Stimulated activated CD4-positive, alpha-beta T cell treated with anti-CD3 and anti-CD28 coated beads, Interleukin-4, amount 100 ng/mL, for 48 hours (primary cell): ENCODE measurements around the gene PET117.
"Not testable (repeated sequence)": the region's sequence is repeated elsewhere in the genome, so short reads cannot be mapped to it uniquely, and the experiment has no call there.

Experiments
- DNase-seq, 2 donors: peaks; one replicate each; pipeline ENCODE4 v3.0.0-alpha.2; 2020; ENCODE audit warnings: low read depth in 2 of 2

The PET117 gene, protein sequence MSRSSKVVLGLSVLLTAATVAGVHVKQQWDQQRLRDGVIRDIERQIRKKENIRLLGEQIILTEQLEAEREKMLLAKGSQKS

DNA sequence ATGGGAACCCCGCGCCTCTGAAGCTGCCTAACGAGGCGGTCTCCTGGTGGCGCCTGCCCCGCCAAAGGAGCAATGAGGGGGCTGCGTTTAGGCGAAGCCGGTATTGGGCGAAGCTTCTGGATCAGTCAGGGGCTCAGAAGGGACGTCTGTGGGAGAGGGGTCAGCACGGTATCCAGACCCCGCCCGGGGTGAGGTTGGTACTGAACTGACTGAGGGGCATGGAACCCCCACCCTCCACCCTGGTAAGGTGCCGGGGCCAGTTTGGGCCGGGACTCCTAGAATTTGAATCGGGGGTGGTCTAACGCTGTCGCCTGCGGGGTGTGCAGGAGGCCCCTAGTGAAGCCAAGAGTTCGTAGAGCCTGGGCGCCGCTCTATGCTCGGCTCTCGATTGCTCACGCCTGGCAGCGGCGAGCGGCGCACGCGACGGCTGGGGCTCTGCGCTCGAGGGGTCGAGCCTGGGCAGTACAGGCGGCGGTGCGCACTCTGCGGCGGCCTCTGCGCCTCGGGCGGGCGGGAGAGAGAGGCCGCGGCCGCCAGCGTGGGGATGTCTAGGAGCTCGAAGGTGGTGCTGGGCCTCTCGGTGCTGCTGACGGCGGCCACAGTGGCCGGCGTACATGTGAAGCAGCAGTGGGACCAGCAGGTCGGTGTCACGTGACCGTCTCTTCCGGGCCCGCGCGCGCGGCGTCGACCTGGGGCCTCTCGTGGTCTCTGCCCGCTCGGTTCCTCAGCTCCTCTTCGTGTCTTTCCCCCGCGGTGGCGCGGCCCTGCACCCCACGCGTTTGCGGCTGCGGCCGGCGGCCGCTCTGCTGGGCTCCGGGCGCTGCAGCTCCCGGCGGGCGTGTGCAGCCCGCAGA is at the start of gene PET117, which contains the start of gene KAT14:
Gene PET117, plus strand, starts transcription at position 452 of the 854 bp plus-strand sequence. Its CDS starts 93 bp downstream, at position 545.
Gene KAT14, plus strand, starts transcription at position 452 of the 854 bp plus-strand sequence. CDS start 4,798 bp downstream, outside the sequence.
- DNase-seq: peak; percentile 87 to 89

DNA sequence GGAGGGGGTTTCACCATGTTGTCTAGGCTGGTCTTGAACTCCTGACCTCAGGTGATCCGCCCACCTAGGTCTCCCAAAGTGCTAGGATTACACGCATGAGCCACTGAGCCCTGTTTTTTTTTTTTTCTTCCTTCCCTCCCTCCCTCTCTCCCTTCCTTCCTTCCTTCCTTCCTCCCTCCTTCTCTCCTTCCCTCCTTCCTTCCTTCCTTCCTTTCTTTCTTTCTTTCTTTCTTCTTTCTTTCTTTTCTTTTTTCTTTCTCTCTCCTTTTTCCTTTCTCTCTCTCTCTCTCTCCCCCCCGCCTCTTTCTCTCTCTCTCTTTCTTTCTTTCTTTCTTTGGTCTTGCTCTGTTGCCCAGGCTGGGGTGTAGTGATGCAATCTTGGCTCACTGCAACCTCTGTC is 49.4 kb upstream of the PET117 start:
- not testable (repeated sequence) for DNase-seq

DNA sequence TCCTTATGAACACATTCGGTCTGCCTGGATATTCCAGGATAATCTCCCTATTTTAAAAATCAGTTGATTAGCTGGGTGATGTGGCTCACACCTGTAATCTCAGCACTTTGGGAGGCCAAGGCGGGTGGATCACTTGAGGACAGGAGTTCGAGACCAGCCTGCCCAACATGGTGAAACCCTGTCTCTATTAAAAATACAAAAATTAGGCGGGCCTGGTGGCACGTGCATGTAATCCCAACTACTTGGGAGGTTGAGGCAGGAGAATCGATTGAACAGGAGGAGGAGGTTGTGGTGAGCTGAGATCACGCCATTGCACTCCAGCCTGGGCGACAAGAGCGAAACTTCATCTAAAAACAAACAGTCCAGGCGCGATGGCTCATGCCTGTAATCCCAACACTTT is 48.8 kb upstream of the PET117 start:
- not testable (repeated sequence) for DNase-seq

DNA sequence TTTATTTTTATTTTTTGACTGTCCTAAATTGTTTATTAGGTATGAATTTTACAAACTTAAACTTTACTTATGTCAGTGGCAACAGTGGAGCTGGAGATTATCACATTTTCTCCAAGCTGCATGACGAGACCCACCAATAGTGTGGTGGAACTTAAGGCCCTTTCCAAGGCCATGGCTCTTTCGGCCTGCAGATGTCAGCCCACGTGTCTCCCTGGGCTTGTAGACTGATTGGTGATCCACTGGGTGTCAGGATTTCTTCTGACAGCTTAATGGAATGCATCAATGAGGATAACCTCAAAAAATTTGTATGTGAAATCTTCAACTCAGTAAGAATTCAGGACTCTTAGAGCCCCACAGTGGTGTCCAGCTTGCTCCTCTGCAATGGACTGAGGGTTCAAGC is 47.6 kb upstream of the PET117 start:
- DNase-seq: no peak

DNA sequence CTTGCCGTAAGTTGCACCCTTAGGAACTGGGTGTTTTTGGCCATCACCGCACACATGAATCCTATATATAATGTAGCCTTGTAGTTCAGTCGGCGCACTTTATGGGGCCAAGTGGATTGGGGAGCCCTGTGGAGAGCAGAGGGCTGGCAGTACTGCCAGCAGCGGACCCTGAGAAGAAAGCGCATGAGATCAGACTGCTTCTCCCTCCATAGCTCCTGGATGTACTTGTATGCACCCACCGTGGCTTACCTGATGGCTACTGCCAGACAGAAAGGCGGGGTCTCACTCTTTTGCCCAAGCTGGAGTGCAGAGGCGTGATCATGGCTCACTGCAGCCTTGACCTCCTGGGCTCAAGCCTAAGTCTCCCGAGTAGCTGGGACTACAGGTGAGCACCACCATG is 47.2 kb upstream of the PET117 start:
- no peak for DNase-seq

DNA sequence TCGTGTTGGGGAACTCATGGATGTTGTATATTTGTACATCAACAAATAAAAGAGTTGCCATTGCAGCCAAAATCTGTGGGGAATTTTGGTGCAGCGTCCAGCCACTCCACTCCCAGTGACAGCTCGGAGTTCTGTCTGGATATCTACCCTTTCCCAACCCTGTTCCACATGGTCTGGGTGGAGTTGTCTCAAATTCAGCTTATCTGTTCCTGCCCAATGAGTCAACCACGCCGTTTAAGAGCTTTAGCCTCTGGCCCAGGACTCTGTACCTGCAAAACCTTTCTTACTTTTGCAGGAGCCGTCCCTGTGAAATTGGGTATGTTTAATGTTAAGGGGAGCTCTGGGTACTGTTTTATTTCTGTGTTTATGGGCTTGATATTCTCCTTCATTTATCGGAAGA is 46.0 kb upstream of the PET117 start:
- no peak for DNase-seq

DNA sequence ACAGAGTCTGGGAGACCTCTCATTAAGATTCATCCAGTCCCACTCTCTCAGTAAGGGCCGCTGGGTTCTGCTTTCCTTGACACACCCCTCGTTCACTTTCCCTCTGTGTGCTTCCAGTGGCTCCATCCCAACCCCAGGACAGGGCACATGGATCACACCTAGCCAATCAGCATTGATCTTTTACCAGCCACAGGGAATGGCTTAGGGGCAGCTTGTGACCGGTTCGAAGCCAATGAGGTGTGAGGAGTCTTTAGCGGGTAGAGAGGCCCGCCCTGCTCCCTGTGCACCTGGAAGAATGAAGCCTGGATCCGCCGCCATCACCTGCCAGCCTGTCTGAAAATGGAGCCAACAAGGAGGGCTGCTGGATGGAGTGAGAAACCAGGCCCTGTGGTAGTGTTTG is 44.8 kb upstream of the PET117 start:
- DNase-seq: no peak

DNA sequence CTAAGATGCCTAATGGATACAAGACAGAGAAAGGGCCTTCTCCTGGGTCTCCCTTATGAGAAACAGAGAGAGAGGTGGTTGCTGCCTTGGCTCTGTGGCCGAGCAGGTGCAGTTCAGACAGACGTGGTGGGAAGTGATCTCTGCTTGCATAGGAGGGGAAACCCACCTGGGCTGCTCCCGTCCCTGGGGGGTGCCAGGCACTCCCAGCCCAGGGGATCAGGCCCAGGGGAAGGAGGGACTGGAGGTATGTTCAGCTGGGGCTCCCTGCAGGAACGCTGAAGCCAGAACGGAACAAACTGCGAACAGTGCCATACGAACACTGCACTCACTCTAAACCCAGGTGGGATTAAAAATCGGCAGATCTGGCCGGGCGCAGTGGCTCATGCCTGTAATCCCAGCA is 44.3 kb upstream of the PET117 start:
- no peak for DNase-seq

DNA sequence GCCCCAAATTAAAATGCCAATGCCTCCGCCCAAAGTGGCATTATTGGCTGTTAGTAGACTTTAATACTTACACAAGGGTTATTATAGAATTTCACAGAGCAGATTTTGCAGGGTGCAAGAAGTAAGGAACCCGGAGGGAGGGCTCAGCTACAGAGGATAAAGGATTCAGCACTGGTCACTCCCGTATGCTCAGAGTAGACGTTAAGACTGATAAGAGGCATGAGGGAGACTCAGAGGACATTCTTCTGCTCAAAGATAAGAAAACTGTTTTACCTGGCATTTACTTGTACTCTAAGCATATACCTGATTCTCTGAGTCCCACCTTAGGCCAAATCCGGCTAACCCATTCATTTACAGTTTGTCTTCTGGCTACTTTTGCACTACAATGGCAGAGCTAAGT is 43.5 kb upstream of the PET117 start:
- no peak for DNase-seq

DNA sequence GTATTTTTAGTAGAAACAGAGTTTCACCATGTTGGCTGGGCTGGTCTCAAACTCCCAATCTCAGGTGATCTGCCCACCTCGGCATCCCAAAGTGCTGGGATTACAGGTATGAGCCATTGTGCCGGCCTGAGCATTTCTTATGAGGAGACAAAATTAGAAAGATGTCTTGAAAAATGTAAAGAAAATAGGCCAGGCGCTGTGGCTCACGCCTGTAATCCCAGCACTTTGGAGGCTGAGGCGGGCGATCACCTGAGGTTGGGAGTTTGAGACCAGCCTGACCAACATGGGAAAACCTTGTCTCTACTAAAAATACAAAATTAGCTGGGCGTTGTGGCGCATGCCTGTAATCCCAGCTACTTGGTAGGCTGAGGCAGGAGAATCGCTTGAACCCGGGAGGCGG is 37.1 kb upstream of the PET117 start:
- not testable (repeated sequence) for DNase-seq

DNA sequence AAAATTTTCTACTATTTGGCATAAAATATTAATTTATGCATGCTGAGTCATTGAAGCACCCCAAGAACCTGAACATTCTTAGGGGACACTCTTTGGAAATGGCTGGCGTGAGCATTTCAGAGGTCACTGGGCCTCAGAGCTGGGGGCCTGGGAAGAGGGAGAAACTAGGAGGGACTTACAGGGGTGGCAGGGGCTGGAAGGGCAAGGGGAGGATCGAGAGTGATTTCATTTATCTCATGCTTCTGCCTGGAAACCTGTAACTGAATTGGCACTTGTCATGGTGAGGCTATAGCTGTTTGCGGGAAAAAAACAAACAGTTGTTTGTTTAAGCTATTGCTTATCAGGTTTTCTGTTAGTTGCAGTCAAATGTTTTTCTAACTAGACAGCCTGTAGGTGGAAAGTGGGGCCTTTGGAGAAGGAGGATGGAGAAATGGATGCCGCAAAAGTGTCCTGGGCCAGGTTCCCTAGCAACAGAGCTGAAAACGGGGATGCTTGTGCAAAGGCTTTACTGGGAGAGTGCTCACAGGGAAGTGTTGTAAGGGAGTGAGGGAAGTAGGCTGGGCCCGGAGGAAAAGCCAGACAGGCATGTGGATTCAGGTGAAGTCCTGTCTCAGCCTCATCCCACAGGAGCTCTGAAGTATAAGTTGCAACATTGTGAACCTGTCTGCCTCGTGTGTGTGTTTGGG is 36.4 kb upstream of the PET117 start:
- no peak for DNase-seq

DNA sequence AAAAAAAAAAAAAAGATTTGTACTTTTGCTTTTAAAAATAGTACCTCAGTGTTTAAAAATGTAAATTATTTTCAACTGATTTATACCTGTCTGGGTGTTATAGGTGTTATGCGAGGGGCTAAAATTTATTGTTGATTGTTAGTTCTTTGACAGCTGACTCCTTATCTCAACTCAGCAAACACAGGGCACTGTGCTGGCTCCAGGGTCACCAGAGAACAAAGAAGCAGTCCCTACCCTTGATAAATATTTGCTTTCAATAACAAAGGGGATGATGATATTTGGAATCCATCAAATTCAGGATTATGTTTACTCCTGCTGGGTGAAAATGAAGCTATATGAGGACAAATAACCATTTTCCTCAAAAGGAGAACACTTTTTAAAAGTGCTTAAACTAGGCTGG is 34.2 kb upstream of the PET117 start:
- no peak for DNase-seq

DNA sequence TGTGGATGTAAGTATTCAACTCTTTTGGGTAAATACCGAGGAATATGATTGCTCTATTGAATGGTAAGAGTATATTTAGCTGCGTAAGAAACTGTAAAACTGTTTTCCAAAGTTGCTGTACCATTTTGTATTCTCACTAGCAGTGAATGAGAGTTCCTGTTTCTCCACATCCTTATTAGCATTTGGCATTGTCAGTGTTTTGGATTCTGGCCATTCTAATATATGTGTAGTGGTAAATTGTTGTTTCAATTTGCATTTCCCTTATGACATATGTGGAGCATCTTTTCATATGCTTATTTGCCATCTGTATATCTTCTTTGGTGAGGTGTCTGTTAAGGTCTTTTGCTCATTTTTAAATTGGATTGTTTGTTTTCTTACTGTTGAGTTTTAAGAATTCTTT is 29.3 kb upstream of the PET117 start:
- no peak for DNase-seq

DNA sequence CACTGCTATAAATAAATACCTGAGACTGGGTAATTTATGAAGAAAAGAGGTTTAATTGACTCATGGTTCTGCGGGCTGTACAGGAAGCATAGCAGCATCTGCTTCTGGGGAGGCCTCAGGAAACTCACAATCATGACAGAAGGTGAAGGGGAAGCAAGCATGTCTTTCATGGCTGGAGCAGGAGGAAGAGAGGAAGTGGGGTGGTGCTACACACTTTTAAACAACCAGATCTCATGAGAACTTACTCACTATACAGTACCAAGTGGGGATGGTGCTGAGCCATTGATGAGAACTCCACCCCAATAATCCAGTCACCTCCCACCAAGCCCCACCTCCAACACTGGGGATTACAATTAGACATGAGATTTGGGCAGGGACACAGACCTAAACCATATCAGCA is 9.1 kb upstream of the PET117 start:
- not testable (repeated sequence) for DNase-seq

DNA sequence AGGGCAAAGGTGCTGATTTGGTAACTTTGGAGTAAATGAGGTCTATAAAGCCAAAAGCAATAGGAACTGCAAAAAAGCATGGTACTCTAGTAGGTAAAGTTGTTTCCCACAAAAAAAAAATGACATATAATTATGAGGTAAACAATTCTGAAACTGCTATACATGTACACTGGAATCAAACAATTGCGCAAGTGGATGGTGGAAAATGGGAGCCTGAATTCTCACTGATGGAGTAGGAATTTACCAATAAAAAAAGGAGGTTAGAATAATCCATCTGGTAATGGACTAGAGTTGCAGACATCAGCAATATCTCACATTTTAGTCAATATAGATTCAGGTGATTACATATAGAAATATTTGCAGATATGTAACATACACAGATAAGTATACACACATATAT is 5.0 kb upstream of the PET117 start:
- no peak for DNase-seq

DNA sequence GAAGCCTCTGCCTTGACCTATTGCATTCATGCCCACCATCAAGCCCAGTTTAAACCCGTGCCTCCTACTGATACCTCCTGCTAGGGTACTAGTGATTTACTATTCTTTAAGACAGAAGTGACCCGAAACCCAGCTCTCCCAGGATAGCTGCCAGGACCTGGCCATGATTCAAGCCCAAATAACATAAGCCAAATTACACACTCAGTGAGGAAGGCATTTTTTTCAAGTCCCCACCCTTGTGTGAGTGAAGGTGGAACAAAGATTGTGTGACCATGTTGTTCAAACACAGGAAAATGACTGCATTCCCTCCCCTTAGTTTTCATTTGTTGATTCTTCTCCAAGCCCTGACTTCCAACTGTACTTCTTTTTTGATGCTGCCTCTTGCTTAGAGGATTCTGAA is 3.7 kb upstream of the PET117 start:
- no peak for DNase-seq

DNA sequence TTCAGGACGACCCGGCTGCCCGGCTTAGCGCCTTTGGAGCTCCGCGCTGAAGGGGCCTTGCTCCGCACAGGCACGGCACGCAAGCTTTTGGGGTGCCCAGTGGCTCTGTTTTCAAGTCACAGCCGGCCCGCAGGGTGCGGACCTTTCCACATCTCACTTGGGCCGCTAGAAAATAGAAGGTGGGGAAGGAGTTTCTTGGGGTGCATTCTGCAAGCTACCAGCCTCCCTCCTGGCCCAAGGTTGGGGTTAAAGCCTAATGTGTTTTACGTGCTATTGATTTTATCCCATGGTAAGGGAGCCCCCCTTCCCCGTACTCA is 561 bp downstream of the PET117 start:
- DNase-seq: no peak

DNA sequence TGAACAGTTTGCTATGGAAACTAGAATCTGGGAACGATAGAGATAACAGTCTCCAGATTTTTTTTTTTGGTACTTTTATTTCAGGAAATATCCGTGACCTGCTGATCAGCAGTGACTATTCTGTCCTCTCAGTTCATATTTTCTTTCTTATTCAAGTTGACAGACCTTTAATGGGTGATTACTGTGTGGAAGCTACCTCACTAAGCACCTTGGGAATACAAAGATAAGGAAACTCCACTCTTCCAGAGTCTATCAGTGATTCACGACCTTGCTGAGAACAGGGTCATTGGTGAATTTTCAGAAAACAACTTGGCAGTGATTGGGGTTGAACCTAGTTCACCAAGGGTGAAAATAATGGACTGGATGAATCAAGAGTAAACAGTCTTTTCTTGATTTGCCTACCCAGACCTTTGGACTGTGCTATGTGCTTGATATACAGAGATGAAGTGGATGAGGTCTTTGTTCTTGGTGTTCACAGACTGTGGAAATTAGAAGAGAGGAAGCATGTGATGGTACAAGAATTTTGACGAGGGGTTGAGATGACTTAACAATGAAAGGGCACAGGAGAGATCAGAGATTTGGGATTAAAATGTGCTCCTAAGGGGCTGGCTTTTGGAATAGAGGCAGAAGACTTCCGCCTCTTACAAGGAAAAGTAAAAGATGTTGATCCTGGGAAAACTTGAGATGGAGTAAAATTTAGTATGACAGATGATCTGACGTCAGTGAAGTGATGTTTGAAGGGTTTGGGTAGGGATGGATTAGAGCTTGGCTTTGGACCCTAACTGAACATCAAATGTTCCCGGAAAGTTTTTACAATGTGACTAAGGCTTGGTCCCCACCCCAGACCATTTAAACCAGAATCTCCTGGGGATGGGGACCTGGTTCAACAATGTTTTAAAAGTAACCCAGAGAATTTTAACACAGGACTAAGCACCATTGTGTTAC is 1.2 kb downstream of the PET117 start:
- DNase-seq: no peak

DNA sequence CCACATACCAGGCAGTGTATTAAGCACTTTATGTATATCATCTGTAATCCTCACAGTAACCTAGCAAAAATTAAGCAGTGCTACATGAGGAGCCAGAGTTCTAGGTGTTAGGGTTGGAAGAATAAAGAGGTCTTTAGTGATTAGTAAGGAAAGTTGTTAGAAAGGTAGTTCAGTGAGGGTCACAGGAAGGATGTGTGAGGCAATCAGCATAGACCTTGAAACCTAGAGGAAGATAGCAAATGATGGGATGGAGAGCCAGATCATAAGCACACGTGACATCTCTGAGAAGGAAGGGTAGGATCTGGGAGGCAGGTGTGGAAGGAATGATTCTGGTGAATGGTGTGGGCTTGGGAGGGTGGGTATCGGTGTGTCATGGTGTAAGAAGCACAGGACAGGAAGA is 2.2 kb downstream of the PET117 start:
- DNase-seq: no peak

DNA sequence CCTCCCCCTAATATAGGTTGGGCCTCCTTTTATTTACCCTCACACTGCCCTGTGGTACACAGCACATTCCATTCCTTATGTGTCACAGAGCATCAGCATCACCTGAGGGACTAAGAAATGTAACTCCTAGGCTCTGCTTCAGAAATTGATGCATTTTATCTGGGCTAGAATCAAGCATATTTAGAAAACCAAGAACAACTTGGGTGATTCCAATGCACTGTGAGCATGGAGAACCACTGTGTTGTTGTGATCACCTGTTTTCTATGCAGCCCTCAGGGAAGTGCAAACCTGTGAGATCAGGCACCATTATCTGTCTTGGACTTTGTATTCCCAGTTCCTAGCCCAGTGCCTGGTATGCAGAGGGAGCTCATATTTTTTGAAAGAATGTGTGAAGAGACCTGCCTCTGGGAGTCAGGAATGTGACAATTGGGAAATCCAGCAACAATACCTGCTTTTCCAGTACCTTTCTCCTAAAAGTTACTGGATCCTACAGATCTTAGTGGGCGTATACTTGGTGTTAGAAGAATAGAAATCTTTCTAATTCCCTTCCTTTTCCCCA is 7.0 kb downstream of the PET117 start:
- DNase-seq: no peak

DNA sequence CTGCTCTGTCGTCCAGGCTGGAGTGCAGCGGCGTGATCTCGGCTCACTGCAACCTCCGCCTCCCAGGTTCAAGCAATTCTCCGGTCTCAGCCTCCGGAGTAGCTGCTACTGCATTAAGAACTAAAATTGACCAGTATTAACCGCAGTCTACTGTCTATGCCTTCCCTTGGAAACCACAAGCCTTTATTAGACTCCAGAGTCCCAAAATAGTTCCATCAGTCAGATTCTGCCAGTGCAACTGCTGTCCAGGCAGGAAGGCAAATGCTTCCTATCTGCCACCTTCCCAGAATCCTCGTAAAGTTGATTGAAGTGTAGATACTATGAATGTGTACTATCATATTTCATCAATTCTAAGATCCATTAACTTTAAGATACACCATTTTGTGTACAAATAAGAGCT is 16.7 kb downstream of the PET117 start:
- no peak for DNase-seq

DNA sequence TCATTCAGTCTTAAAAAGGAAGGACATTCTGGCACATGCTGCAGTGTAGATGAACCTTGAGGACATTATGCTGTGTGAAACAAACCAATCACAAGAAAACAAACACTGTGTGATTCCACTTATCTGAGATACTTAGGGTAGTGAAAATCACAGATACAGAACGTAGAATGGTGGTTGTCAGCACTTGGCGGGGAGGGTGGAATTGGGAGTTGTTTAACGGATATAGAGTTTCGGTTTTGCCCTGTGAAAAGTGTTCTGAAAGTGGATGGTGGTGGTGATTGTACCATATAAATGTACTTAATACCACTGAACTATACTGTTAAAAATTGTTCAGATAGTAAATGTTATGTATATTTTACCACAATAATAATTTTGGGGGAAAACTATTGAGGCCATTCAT is 18.4 kb downstream of the PET117 start:
- no peak for DNase-seq
